Activated CD4-positive, alpha-beta T cell treated with anti-CD3 and anti-CD28 coated beads, Interleukin-2, amount 10 ng/mL, durations not matched to agents 24 days and 14 days (primary cell): ENCODE results near the gene USP6NL. TPM values are rescaled to one million over a fixed set of nuclear protein-coding genes. Genes with fewer than 3 reads are reported as not detected.

ENCODE experiments used
- DNase-seq: peaks from one replicate; pipeline ENCODE4 v3.0.0; 2022
- H3K27ac Mint-ChIP-seq: one replicate; pipeline ENCODE4 v1.8.0; 2022; ENCODE audit warnings: mild to moderate bottlenecking, mixed read lengths
- H3K27me3 Mint-ChIP-seq: one replicate; pipeline ENCODE4 v1.8.0; 2022; ENCODE audit warnings: mixed read lengths
- H3K36me3 Mint-ChIP-seq: one replicate; pipeline ENCODE4 v1.8.0; 2022; ENCODE audit warnings: low read depth, mild to moderate bottlenecking, mixed read lengths
- H3K4me1 Mint-ChIP-seq: one replicate; pipeline ENCODE4 v1.8.0; 2021; ENCODE audit warnings: mixed read lengths
- H3K4me3 Mint-ChIP-seq: one replicate; pipeline ENCODE4 v1.8.0; 2022; ENCODE audit warnings: mild to moderate bottlenecking, moderate library complexity, mixed read lengths
- H3K9me3 Mint-ChIP-seq: one replicate; pipeline ENCODE4 v1.8.0; 2021; ENCODE audit warnings: mixed read lengths
- intact Hi-C: fragments of 100-400 bp; cut with micrococcal nuclease; formaldehyde crosslinking; loops from one replicate; pipeline ENCODE4 v1.15.1; 2023
- total RNA-seq: library from RNA; stranded (reverse); gene quantifications from 2 replicates; pipeline ENCODE4 v1.2.3, GENCODE V29; 2022

The USP6NL gene
- total RNA-seq, 1 donor from 2014 or later = 0.84 TPM

DNA sequence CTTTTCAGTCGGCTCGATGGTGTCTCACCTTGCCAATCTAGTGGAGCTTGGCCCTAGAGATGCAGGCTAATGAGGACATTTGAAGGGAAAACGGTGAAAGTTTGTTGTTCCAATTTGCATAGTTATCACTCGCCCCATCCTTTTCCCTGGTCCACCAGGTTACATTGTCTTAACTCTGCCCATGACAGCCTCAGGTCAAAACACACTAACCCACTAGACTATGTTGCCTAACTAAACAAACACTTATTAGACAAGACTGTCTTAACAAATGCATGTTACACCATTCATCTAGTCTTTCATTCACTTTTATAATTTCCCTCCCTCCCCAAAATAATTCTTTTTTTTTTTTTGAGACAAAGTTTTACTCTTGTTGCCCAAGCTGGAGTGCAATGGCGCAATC is 40.7 kb downstream of the USP6NL start:
- intact Hi-C loops = no loop called here
- no peaks in the 10 kb centered on the region for H3K36me3 Mint-ChIP-seq
- no peak overlapping the region for H3K27ac Mint-ChIP-seq
- no peaks in the 10 kb centered on the region for H3K4me1 Mint-ChIP-seq
- H3K27me3 Mint-ChIP-seq = peaks cover 34% of the 10 kb centered on the region
- no peak overlapping the region for H3K4me3 Mint-ChIP-seq
- no peaks in the 10 kb centered on the region for H3K9me3 Mint-ChIP-seq
- DNase-seq = no peak

DNA sequence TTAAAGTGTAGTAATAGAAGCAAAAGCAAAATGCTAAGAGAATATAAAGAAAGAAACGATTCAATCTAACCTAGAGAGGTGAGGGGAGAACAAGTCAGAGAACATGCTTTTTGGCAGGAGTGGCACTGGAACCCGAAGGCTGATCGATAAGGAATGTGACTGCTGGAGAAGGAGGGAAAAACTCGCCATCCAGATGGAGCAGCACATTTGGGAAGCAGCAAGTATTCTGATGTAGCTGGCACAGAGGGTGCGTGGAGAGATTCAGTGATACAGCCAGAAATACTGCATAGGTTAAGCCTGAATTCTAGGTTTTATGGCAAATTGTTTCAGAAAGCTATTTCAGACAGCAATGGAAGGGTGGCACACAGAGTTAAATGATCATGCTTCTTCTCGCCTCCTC is 42.0 kb downstream of the USP6NL start:
- Mint-ChIP-seq H3K4me1 (no peaks in the 10 kb centered on the region), H3K27ac (no peak overlapping the region), H3K36me3 (no peaks in the 10 kb centered on the region), H3K27me3 (peaks cover 26% of the 10 kb centered on the region), H3K4me3 (no peak overlapping the region), H3K9me3 (no peaks in the 10 kb centered on the region)
- intact Hi-C loops = no loop called here
- no peak for DNase-seq

DNA sequence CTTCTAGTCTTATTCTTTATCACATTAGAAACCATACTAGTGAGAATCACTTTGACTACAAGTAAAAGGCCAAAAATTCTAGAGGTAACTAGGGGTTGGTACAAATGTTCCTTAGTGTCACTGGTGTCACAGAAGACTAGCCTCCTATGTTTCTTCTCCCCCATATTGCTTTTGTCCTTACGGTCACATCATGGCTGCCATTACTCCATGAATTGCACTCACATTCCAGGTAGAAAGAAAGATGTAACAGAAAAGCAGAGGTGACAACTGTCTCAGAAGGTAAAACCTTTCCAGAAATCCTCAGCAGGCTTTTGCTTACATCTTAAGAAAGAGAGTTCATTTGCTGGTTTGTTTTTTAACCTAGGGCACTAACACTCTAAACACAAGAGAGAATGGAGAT is 42.9 kb downstream of the USP6NL start:
- DNase-seq = no peak
- H3K27me3 Mint-ChIP-seq = peaks cover 24% of the 10 kb centered on the region
- intact Hi-C loops = no loop called here
- H3K9me3 Mint-ChIP-seq = no peaks in the 10 kb centered on the region
- H3K4me3 Mint-ChIP-seq = no peak overlapping the region
- no peak overlapping the region for H3K27ac Mint-ChIP-seq
- H3K4me1 Mint-ChIP-seq = no peaks in the 10 kb centered on the region
- H3K36me3 Mint-ChIP-seq = no peaks in the 10 kb centered on the region

DNA sequence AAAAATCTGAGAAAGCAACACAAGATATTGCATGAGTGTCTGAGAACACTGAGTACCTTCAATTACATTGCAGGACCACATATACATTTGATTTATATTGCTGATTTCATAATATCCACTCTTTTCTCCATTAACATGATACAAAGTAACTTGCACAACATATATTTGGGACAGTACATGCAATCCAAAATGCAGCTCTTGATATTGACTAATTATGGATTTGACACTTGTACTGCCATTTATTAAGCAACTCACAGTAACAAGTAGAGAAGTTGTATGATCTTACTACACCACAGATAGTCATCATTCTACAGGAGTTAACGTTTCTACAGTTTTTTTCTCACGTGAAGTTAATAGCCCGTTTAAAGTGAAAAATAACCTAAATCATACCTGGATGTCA is 46.7 kb downstream of the USP6NL start:
- no peaks in the 10 kb centered on the region for H3K9me3 Mint-ChIP-seq

DNA sequence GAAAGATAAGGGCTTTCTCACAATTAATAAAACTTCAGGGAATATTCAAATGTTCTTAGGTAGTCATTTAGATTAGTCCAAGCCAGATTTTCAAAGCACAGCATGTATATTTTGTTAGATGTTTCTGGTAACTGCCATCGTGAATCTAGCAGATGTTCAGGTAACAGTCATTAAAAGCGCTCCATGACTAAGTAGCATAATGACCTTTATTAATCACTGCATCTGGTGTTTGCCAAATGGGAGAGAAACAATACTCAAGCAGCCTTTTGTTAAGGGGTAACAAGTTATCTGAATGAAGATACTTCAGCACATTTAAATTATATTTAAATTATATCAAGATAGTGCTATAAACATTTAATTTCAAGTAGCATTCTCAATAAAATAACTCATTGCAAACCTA is 47.5 kb downstream of the USP6NL start:
- no peak overlapping the region for H3K4me3 Mint-ChIP-seq
- no peaks in the 10 kb centered on the region for H3K9me3 Mint-ChIP-seq
- no peaks in the 10 kb centered on the region for H3K36me3 Mint-ChIP-seq
- no peak for DNase-seq
- H3K27me3 Mint-ChIP-seq = peaks cover 13% of the 10 kb centered on the region
- intact Hi-C loops = no loop called here
- no peaks in the 10 kb centered on the region for H3K4me1 Mint-ChIP-seq
- H3K27ac Mint-ChIP-seq = no peak overlapping the region

More for the DNA sequence above, 46.7 kb downstream of the USP6NL start:
- H3K4me3 Mint-ChIP-seq = no peak overlapping the region
- H3K27me3 Mint-ChIP-seq = peaks cover 15% of the 10 kb centered on the region
- no peak overlapping the region for H3K27ac Mint-ChIP-seq
- DNase-seq = no peak
- intact Hi-C loops = no loop called here
- no peaks in the 10 kb centered on the region for H3K4me1 Mint-ChIP-seq
- no peaks in the 10 kb centered on the region for H3K36me3 Mint-ChIP-seq

DNA sequence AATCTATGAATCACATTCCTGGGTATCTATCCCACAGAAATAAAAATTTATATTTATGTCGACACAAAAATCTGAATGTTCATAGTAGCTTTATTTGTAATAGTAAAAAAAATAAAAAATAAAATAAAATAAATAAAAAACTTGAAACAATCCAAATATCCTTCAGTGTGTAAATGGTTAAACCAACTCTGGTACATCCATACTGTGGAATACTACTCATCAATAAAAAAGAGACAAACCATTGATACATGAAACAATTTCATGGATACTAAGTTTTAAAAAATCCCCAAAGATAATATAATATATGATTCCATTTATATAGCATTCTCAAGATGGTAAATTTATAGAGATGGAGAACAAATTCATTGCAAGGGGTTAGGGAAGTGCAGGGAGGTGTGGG is 48.6 kb downstream of the USP6NL start:
- Mint-ChIP-seq H3K9me3 (no peaks in the 10 kb centered on the region), H3K36me3 (no peaks in the 10 kb centered on the region), H3K4me3 (no peak overlapping the region), H3K4me1 (no peaks in the 10 kb centered on the region), H3K27ac (no peak overlapping the region), H3K27me3 (peaks cover 19% of the 10 kb centered on the region)
- intact Hi-C loops = no loop called here
- no peak for DNase-seq

DNA sequence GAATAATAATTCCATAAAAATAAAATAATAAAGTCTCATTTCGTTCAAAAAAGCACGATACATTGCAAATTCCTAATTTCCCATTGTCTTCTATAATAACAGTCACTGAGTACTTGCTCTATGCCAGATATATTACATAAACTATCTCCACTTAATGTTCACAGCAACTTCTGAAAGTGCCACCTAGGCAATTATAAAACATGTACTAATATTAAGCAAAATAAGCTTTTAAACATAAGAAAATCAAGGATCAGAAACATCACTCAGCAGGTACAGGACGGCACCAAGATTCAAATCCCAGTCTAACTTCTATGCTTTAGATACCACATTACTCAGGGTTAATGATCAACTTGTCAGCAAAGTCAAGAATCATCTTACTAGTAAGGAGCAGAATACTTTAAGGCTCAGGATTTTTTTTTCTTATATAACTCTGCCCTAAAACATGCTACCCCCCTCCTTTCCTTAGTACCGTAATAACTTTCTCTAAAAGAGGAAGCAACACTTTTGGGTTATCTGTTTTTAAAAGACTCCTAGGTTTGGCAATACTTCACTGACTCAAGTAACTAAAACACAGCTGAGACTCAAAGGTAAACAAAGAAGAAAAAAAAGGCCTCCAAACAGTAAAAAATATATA is 51.3 kb downstream of the USP6NL start:
- no peak for DNase-seq
- Mint-ChIP-seq H3K27me3 (peaks cover 30% of the 10 kb centered on the region), H3K27ac (no peak overlapping the region), H3K9me3 (no peaks in the 10 kb centered on the region), H3K36me3 (no peaks in the 10 kb centered on the region), H3K4me3 (no peak overlapping the region), H3K4me1 (no peaks in the 10 kb centered on the region)
- intact Hi-C loops = no loop called here

DNA sequence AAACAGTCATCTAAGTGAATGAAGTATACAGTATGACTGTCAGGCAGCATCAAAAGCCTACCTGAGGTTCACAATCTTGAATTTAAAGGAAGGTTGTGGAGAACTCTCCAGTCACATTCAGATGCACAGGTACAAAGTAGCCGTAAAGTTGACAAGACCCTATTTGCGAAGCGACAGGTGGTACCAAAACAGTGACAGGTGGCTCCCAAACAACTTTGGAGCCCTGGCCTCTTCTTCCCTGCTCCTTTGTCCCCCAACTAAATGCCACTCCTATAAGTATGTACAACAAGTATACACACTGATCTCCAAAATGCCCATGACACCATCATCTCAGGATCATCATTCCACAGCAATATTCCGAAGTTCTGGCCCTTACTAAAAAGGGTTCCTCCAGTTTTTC is 53.5 kb downstream of the USP6NL start:
- intact Hi-C loops = no loop called here
- DNase-seq = no peak
- no peaks in the 10 kb centered on the region for H3K36me3 Mint-ChIP-seq
- no peaks in the 10 kb centered on the region for H3K9me3 Mint-ChIP-seq
- H3K4me3 Mint-ChIP-seq = no peak overlapping the region
- H3K4me1 Mint-ChIP-seq = peaks cover 13% of the 10 kb centered on the region
- peaks cover 24% of the 10 kb centered on the region for H3K27me3 Mint-ChIP-seq
- no peak overlapping the region for H3K27ac Mint-ChIP-seq

DNA sequence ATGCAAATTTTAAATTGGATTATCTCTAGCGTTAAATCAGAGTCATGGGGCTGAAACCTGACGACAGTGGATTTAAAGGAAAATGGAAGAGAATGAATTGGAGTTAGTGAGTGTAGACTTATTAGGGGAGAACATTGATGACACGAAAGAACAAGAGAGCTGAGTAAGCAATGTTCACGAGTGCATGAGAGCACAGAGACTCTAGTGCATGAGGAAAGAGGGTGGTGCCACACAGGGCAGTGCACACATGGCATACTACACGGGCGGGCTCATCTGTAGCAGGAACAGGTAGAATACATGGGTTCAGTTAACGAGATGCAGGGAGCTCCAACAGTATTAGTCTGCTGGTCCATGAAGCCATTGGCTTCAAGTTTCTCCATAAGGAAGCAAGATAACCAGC is 53.9 kb downstream of the USP6NL start:
- no peaks in the 10 kb centered on the region for H3K9me3 Mint-ChIP-seq

DNA sequence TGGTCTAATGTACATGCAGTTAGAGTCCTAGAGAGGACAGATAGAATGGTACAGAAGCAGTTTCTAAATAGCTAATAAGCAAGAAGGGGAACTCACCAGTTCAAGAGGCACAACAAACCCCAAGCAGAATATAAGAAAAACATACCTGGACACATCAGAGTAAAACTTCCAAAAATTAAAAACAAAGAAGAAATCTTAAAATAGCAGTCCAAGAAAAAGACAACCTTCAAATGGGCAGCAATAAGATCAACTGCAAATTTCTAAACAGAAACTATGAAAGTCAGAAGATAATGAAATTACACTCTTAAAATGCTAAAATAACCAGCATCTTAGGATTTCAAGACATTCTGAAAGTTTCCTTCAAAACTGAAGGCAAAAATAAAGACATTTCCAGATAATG is 55.9 kb downstream of the USP6NL start:
- no peak for DNase-seq
- H3K36me3 Mint-ChIP-seq = no peaks in the 10 kb centered on the region
- peaks cover 21% of the 10 kb centered on the region for H3K4me1 Mint-ChIP-seq
- H3K27ac Mint-ChIP-seq = no peak overlapping the region
- intact Hi-C loops = loop anchor here (2.0 kb wide), 2 partner anchors 23 to 39 kb away; no protein-coding TSS in a partner anchor
- H3K9me3 Mint-ChIP-seq = no peaks in the 10 kb centered on the region
- H3K4me3 Mint-ChIP-seq = no peak overlapping the region
- H3K27me3 Mint-ChIP-seq = peaks cover 20% of the 10 kb centered on the region

More for the DNA sequence above, 53.9 kb downstream of the USP6NL start:
- Mint-ChIP-seq H3K4me3 (no peak overlapping the region), H3K36me3 (no peaks in the 10 kb centered on the region), H3K4me1 (peaks cover 14% of the 10 kb centered on the region), H3K27me3 (peaks cover 24% of the 10 kb centered on the region), H3K27ac (no peak overlapping the region)
- no peak for DNase-seq
- intact Hi-C loops = no loop called here

DNA sequence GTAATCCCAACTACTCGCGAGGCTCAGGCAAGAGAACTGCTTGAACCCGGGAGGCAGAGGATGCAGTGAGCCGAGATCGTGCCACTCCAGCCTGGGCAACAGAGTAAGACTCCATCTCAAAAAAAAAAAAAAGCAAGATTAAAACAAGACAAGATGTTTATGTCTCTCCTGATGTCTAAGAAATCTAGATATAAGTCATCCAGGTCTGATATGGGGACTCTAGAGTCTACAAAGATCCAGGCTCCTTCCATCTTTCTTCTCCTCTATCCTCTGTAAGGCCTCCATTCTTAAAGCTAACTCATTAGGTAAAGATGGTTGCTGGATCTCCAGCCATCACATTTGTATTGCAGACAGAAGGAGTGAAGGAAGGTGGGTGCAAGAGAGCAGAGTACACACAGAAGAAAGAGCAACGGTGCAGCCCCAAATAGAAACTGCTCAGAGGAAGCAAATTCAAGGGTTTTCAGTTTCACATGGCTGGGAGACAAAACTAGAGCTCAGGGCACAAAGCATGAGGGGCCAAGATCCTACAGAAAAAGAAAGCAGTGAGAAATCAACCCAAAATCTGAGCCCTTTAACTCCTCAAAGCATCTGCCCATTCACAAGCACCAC is 57.6 kb downstream of the USP6NL start:
- Mint-ChIP-seq H3K4me1 (peaks cover 21% of the 10 kb centered on the region), H3K4me3 (peak overlapping the region; percentile 4), H3K27me3 (peaks cover 19% of the 10 kb centered on the region), H3K36me3 (no peaks in the 10 kb centered on the region), H3K27ac (peak overlapping the region; percentile 43), H3K9me3 (no peaks in the 10 kb centered on the region)
- intact Hi-C loops = loop anchor here (2.0 kb wide), 2 partner anchors 25 to 37 kb away; no protein-coding TSS in a partner anchor
- peak; percentile 69 for DNase-seq

DNA sequence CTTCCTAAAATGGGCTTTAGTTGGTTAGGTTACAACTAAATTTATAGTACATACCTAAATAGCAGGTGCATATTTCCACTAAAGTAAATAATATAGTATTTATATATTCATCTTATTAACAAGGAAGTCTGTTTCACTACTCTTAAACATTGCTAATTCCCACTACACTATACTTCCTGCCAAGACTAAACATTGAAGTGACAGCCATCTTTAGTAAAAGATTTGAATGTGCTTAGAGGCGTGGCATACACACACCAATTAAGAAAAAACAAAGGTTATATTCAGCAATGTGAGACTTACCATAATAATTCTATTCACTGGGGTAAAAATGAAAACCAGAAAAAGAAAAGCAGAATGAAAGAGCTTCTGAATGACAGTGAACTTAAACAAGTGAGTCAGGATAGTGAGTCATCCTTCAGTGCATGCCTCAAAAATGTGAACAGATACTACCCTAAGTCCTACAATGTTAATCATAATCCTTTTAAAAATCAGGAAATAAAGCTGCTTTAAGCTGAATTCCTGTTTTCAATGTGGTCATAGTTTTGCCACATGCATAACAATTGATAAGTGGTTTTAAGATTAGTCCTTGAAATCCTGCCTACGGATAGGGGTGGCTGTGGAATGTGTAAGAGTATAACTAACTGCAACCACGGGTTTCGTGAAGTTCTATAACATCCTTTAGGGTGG is 59.4 kb downstream of the USP6NL start:
- Mint-ChIP-seq H3K27ac (no peak overlapping the region), H3K27me3 (peaks cover 6% of the 10 kb centered on the region), H3K36me3 (no peaks in the 10 kb centered on the region), H3K4me1 (peaks cover 21% of the 10 kb centered on the region), H3K9me3 (no peaks in the 10 kb centered on the region), H3K4me3 (no peak overlapping the region)
- intact Hi-C loops = no loop called here
- no peak for DNase-seq

DNA sequence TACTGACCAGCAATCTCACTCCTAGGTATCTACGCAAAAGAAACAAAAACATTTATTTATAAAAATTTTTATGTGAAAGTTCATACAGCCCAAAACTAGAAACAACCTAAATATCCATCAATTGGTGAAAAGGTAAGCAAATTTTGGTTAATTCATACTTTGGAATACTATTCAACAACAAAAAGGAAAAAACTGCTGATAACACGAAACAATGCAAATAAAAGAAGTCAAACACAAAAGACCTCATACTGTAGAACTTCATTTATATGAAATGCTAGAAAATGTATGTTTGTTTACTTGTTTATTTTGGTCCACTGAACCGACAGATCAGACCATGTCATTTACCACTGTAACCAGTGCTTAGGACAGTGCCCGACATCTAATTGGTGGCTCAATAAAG is 60.3 kb downstream of the USP6NL start:
- no peaks in the 10 kb centered on the region for H3K36me3 Mint-ChIP-seq
- intact Hi-C loops = no loop called here
- H3K9me3 Mint-ChIP-seq = no peaks in the 10 kb centered on the region
- DNase-seq = no peak
- H3K4me1 Mint-ChIP-seq = peaks cover 21% of the 10 kb centered on the region
- H3K27ac Mint-ChIP-seq = no peak overlapping the region
- H3K27me3 Mint-ChIP-seq = peaks cover 2% of the 10 kb centered on the region
- H3K4me3 Mint-ChIP-seq = no peak overlapping the region

DNA sequence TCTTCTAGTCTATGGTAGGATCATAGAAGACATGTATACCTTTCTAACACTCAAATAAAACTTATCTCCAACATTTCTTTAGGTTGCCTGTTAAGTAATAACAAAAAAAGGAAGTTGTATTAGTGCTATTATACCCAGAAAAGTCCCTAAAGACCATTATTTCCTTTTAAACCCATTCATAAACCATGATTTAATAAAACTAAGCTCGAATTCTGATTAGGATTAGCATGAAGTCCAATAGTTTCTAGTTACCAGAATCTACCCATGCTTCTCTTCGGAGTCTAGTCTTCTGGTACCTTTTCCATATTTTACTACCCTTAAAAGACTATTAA is 62.7 kb downstream of the USP6NL start:
- no peak for DNase-seq
- no peaks in the 10 kb centered on the region for H3K9me3 Mint-ChIP-seq
- intact Hi-C loops = no loop called here
- no peaks in the 10 kb centered on the region for H3K36me3 Mint-ChIP-seq
- H3K27me3 Mint-ChIP-seq = peaks cover 2% of the 10 kb centered on the region
- H3K27ac Mint-ChIP-seq = no peak overlapping the region
- peaks cover 12% of the 10 kb centered on the region for H3K4me1 Mint-ChIP-seq
- H3K4me3 Mint-ChIP-seq = no peak overlapping the region
